AG08396 (cell line): ENCODE measurements around the gene TBXAS1.
"Not testable (repeated sequence)": the region's sequence is repeated elsewhere in the genome, so short reads cannot be mapped to it uniquely, and the experiment has no call there.

Experiments used
- DNase-seq: peaks from one replicate; pipeline ENCODE4 v3.0.0; 2012; ENCODE audit warnings: low spot score, mixed read lengths

The TBXAS1 gene

DNA sequence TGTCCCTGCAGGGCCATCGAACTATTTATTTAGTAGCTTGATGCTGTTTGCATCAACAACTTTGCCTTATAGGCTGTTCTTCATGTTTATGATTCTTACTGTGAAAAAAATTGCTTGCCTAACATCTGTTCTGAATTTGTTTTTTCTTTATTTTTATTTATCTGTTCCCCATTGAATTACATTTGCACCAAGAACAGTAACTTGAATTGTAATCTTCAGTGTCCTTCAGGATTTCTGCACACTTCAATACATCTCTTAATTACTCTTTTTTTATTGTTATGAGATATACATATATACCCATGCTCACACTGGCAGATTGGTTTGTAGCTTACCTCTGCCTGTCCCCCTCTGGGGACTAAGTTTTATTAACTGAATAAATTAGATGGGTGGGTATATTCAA lies 64.4 kb downstream of the TBXAS1 start:
- no peak for DNase-seq

DNA sequence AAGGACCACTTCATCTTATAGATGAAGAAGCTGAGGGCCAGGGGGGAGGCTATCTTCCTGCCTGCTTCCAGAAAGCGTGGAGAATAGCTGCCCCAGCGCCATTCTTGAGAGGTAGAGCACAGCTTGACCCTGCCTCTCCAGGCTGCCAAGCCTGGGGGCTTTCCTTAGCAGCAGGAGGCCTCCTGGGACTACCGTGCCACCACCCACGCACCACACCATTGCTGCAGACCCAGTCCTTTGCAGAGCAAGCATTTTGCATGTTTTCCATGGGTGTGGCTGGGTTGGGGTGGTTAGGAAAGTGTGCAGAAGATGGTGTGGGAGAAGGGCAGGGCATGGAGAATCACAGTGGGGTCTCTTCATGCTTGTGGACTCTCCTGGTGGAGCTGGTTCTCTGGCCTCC lies 64.9 kb downstream of the TBXAS1 start:
- DNase-seq = no peak

DNA sequence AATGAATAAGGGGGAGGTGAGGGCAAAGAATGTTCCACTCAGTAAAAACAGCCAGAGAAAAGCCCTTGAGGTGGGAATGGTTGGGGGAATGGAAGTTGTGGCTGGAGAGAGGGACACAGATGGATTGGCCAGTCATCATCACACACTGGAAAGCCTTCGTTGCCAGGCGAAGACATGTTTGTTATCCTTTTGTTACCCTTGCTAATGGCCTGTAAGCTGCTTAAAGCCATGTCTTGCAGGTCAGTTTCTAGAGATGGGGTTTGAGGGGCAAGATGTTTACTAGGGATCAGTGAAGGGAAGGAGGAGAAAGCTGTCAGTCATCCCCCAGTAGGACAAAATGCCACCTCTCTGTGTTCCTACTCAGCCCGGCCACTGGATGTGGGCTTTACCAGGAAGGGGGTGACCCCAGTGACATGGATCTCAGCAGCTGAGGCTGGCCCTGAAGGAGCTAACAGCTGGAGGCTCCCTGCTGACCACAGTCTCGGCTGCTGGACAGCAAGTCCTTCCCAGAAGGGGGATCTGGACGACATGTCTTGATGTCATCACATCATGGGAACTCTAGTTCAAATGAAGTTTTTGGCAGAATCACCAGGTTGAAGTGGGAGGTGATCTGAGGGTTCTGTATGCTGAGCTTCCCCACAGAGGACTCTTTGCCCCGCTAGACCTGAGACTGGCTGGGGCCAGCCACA lies 66.2 kb downstream of the TBXAS1 start:
- DNase-seq = no peak

DNA sequence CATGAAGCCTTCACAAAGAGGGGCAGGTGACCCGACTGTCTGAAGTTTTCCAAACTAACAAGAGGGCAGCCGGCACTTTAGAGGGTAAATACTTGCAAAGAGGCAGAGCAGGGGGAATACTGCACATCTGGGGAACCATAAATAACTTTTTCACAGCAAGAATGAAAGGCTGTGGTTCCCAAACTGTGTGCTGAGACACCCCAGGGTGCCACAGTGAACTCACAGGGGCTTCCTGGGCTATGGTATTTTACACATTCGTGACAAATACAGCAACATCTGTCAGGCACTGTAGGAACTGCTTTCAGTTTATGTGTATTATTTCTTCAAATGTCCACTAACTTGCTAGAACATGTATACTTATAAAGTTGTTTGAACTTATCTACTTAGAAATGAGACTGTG lies 67.2 kb downstream of the TBXAS1 start:
- DNase-seq = no peak

DNA sequence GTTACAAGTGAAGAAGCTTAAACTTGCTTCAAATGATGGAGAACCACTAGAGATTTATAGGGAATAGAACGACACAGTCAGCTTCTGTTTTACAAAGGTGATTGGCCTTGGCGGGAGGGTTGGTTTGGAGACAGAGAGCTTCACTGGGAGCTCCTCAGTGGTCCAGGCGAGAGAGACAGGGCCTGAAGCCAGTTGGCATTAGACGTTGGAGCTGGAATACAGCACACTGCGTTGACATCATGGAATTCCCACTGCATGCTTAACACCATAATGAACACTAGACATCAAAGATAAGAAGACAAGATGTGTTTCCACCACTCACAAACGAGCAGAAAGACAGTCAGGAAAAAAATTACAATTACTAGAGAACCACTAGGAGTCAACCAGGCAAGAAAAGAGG lies 67.8 kb downstream of the TBXAS1 start:
- DNase-seq = no peak

DNA sequence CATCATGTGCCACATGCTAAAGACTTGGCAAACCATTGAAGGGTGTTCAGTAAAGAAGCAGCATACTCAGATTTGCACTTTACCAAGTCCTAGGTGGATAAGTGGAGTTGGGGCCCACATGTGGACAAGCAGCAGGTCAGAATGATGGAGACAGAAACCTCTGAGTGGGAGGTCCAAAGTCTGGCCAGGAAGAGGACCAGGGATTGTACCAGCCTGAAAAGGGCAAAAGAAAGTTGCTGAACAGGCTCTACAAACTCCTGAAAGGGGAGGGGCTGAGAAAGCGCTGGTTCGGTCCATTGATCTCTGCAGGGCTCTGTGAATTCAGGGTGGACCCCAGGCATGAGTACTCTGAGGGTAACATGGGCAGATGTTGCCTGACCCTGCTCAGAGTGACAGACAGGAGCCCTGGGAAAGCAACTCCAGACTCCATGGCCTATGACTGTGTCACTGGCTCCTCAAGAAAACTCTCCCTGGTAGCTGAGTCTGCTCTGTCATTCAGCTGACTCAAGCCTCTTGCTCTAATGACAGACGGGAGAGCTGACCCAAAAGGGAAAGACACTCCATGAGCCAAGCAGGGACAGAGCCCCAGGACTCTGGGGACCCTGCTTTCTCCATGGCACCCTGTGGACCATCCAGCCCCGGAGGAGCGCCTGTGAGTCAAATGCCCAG lies 68.5 kb downstream of the TBXAS1 start:
- DNase-seq = no peak

DNA sequence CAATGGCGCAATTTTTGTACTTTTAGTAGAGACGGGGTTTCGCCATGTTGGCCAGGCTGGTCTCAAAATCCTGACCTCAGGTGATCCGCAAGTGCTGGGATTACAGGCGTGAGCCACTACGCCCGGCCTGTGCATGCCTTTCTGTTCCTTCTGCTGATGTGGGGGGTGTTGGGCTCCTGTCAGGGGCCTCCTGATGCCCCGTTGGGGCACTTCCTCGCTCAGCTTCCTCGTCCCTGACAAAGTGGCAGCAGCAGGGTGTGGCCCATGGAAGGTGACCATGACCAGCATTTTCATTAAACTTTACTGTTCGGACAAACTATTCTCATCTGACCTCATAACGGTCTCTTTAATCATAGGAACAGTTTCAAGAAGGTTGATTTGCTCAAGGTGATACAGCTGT lies 69.4 kb downstream of the TBXAS1 start:
- DNase-seq = no peak

DNA sequence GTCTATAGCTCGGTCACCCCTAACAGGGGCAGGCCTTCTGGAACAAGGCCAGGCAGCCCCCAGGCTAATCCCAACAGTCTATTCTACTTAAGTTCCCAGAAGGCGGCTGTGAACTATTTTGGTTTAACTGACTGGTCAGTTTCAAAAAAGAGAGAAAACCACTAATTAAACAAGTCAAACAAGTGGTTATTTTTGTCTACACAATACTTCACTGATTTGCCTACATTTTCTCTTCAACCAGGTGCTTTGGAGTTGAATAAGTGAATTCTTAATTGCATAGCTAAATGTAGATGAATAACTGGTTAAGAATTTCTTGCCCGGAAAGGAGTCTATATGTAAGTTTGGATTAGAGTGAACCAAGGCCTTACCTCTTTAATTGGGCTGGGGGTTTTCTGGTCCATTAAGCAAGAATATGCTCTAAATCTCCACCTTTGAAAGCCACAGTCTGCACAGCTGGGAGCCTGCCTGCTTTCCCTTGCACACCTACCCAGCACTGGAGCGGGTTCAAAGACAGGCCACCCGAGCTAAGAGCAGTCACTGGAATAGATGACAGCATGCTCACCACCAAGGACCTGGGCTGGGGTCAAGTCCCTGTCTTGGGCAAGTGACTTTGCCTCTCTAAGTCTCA lies 70.4 kb downstream of the TBXAS1 start:
- no peak for DNase-seq

DNA sequence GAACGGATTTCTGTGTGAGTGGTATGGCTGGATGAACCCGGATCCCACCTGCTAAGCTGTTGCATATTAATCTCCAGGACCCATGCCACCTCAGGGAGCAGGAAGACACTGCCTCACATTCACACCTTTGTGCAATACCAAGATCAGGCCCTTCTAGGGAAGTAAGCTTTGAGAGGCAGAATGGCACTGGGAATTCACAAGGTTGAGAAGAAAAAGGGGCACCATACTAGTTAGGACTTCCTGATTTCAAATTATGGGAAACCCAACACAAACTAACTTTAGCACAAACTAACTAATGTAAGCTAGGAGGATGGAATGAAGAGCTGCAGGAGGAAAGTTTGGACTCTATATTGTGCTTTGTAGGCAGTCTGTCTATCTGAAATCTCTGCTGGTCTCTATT lies 71.3 kb downstream of the TBXAS1 start:
- no peak for DNase-seq

DNA sequence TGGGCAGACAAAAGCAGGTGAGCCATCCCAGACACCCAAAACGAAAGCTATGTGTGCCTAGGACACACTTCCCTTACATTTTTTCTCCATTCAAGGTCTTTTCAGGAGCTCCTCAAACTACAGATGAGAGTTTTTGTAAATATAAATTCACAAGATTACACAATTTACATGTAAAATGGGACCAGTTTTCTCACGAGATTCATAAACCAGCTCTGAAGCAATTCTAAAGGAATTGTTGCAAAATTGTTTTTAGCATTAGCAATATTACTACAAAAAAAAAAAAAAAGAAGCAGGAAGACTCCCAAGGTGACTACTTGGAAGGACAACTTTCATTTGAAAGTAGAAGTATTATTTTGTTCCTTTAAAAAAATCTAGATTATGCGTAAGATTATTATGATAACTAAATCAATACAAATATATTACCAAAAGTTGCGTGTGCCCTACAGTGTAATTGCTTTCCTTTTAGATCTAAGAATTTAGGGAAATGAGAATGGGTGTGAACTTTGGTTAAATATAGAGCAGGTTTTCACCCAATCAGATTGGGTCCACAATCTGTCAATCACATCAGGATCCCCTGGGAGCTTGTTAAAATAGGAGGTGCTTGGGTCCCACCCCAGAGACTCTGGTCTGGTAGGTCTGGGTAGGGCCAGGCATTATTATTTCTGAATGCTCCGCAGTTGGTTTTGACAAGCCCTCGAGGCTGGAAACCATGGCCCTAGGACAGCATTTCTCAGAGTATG lies 72.2 kb downstream of the TBXAS1 start:
- DNase-seq = no peak

DNA sequence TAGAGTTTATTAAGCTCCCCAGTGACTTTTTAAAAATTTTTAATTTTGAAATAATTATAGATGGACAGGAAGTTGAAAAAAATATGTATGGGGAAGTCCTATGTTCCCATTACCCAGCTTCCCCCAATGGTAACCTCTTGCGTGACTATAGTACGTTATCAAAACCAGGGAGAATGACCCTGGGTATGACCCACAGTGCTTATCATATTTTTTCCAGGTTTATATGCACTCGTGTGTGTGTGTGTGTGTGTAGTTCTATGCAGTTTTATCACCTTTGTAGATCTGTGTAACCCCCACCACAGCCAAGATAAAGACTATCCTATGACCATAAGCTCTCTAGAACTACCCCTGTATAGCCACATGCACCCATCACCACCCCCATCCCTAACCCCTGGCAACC lies 72.8 kb downstream of the TBXAS1 start:
- DNase-seq = no peak

DNA sequence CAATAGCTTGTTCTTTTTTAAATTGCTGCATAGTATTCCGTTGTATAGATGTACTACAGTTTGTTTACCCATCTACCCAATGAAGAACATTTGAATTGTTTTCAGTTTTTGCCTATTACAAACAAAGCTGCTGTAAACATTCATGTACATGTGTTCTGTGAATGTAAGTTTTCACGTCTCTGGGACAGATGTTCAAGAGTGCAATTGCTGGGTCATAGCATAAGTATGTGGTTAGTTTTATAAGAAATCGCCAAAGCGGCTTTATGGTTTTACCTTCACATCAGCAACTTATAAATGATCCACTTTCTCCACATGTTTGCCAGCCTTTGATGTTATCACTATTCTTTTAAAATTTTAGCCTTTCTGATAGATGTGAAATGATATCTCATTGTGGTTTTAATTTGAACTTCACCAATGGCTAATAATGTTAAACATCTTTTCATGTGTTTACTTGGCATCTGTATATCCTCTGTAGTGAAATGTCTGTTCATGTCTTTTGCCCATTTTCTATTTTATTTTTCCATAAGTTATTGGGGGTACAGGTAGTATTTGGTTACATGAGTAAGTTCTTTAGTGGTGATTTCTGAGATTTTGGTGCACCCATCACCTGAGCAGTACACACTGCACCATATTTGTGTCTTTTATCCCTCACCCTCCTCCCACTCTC lies 73.5 kb downstream of the TBXAS1 start:
- no peak for DNase-seq

DNA sequence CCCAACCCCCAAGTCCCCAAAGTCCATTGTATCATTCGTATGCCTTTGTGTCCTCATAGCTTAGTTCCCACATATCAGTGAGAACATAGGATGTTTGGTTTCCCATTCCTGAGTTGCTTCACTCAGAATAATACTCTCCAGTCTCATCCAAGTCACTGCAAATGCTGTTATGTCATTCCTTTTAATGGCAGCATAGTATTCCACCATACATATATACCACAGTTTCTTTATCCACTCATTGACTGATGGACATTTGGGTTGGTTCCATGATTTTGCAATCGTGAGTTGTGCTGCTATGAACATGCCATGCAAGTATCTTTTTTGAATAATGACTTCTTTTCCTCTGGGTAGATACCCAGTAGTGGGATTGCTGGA lies 74.0 kb downstream of the TBXAS1 start:
- DNase-seq = not testable (repeated sequence)

DNA sequence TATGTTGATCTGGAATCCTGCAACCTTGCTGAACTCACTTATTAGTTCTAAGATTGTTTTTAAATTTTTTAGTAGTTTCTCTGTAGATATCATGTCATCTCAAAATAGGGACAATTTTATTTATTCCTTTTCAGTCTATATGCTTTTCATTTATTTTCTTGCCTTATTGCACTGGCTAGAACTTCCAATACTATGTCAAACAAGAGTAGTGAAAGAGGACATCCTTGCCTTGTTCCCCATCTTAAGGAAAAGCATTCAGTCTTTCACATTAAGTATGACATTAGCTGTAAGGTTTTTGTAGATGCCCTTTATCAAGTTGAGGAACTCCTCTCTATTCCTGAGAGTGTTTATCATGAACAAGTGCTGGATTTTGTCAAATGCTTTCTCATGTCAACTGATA lies 77.8 kb downstream of the TBXAS1 start:
- no peak for DNase-seq

DNA sequence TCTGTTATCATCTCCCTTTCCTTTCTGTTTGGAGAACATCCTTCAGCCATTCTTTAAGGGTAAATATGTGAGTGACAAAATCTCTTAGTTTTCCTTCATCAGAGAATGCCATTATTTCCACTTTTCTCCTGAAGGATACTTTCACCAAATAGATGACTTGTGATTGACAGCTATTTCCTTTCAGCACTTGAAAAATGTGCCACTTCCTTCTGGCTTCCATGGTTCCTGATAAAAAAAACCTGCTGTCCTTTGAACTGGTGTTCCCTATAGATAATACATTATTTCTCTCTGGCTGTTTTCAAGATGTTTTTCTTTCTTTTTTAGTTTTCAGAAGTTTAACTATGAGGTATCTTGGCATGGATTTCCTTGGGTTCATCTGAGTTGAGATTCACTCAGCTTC lies 79.7 kb downstream of the TBXAS1 start:
- DNase-seq = no peak

DNA sequence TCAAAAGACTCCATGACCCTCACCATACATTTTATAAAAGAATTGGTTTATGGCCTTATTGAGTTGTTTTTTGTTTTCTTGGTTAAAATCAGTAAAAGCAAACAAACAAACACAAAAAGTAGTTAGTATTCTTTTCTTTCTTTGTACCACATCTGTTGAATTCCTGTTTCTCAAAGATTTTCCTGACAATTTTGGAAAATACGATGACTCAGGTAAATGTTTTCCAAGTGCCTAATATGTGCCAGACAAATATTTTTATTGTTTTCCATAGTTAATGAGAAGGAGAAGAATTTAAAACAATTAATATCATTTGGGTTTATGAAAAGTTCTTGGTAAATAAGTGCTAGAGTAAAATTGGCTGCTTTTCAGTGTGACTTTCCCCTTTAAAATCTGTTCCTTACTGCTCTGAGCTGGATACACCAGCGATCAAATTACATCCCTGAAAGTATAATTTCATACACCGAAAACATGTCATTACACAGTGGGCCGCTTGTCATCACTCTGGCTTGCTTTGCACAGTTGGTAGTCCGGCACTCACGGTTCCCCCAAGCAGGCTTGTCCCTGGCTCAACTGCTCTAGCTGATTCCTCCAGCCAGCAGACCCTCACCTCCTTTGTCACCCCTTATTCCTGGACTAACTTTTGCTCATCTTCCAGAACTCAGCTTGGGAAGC lies 80.5 kb downstream of the TBXAS1 start:
- peak; percentile 26 for DNase-seq

DNA sequence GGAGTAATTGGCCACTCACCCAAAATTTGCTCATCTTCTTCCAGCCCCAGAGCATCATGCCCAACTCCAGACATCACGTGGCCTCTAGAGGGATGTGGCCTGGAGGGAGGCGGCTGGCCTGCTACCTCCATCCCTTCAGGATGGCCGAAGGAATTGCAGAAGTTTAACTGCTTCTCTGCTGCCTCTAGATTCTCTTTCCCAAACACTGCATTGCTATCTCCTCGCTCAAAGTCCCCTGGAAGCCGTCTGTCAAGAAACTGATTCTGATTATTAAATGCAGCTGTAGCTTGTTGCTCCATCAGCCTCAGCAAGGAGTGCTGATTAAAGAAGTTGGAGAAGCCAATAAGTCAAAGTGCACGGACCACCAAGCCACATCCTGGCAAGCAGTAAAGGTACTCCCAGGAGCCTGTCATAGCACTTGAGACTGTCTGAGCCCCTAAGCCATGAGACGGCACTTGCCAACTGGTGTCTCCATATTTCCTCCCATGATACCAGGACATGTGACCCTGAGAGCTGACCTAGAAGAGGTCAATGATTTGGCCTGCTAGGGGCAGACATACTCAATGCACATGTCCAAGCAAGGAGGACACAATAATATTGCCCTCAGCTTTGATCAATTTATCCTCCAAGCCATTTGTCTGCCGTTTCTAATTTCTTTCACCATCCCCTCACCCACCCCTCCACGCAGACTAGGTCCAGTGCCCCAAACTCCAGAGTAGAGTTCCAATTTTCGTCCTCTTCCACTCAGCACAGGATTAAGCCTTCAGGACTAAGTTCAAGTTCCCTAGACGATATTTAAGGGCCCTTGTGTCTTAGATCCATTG lies 84.2 kb downstream of the TBXAS1 start:
- DNase-seq = no peak

DNA sequence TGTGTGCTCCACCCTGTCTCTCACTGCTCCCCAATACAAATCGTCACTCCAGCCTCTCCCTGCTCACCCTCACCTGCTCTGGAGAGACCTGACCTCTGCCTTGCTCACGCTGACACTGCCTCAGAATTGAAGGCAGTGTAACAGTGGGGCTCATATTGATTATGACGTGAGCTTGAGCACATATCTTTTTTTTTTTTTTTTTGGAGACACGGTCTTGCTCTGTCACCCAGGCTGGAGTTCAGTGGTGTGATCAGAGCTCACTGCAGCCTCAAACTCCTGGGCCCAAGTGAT lies 84.7 kb downstream of the TBXAS1 start:
- no peak for DNase-seq

DNA sequence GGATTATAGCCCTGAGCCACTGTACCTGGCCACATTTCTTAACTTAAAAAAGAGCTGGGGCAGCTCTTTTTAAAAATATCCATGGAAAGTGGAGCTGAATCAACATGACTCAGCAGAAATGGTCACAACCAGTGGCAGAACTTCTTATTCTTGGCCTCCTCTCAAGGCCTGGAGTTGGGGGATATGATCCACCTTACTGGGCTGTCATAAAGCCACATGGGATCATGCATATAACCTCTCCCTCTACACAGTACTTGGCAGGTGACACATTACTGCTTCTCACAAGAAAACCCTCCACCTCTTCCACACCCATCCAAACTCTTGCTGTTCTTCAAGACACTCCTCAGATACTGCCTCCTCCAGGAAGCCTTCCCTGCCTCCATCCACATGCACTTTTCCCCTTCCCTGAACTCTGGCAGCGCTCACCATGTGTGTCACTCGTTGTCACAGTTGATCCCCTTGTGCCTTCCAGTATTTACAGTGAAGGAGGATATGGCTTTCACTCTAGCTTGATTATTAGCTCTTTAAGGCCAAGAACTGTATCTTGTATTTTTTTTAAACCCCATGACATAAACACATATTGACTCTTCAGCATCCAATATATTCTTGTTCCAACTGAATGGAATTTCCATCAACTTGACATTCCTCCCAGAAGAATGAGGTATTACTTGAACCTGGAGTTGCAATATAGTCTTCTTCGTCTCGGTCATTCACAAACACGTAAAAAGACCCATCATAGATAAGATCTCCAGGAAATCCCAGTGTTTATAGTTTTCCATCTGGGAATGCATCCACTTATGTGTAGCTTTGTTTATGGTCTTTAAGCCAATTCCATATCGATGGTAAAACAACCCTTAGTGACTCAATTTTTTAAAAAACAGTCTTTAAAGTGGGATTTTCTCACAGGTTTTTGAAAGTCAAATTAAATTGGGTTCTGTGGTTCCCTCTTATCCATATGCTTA lies 85.5 kb downstream of the TBXAS1 start:
- peak; percentile 40 for DNase-seq

DNA sequence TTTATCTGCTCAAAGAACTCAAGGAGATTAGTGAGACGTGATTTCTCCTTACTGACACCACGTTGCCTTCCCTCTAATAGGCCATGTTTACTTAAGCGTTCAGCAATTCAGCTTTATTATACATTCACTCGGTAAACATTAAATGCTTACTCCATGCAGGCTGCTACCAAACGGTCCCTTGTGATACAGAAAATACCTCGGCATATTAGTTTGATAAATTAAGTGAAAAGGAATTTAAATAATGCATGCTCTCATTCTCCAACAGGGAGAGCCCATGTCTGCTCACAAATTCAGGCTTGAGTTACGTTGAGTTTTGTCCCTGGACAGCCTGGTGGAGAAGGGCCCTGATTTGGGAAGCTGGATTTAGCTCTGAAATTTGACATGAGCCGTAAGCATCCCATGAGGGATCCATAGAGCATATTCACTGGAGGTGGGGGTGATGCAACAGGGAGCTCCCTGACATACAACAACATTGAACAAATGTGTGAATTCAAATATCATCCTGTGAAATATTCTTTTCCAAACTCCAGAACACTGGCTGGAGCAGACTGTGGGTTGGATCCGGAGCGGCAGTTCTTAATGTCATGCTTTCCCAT lies 86.3 kb downstream of the TBXAS1 start:
- DNase-seq = peak; percentile 34
